ENCODE measurements around the gene GNAI3.

Gene GNAI3

GRCh38 chr1:109622137-109622892 is 73.9 kb downstream of the GNAI3 start:
- in situ Hi-C loops (cut with MboI; ENCODE audit: low sequenced_read_pairs) = no loop called here

- in situ Hi-C loops (cut with MboI; ENCODE audit: low sequenced_read_pairs) = no loop called here
These were observed 74.5 kb downstream of the GNAI3 start for GRCh38 chr1:109622895-109623294.

- in situ Hi-C loops (cut with MboI; ENCODE audit: low sequenced_read_pairs) = no loop called here
These were observed 75.3 kb downstream of the GNAI3 start for GRCh38 chr1:109623601-109624161.

GRCh38 chr1:109624201-109625010 is 76.0 kb downstream of the GNAI3 start:
- in situ Hi-C loops (cut with MboI; ENCODE audit: low sequenced_read_pairs) = no loop called here

DNA sequence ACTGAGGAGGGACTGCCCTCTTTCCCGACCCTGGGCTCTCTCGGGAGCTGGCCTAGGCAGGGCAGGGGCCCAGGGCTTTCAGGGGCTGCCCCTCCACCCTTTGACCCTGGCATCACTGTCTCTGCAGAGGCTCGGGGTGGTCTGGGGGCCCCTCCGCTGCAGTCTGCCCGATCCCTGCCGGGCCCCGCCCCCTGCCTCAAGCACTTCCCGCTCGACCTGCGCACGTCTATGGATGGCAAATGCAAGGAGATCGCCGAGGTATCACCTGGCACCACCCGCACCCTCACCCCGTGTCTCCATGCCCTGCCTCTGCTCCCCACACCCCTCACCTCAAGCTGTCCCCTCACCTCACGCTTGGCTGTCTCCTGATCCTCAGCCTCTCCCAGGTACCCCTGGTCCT is 76.8 kb downstream of the GNAI3 start:
- in situ Hi-C loops (cut with MboI; ENCODE audit: low sequenced_read_pairs) = no loop called here

- in situ Hi-C loops (cut with MboI; ENCODE audit: low sequenced_read_pairs) = no loop called here
These were observed 77.5 kb downstream of the GNAI3 start for GRCh38 chr1:109625601-109626560.

DNA sequence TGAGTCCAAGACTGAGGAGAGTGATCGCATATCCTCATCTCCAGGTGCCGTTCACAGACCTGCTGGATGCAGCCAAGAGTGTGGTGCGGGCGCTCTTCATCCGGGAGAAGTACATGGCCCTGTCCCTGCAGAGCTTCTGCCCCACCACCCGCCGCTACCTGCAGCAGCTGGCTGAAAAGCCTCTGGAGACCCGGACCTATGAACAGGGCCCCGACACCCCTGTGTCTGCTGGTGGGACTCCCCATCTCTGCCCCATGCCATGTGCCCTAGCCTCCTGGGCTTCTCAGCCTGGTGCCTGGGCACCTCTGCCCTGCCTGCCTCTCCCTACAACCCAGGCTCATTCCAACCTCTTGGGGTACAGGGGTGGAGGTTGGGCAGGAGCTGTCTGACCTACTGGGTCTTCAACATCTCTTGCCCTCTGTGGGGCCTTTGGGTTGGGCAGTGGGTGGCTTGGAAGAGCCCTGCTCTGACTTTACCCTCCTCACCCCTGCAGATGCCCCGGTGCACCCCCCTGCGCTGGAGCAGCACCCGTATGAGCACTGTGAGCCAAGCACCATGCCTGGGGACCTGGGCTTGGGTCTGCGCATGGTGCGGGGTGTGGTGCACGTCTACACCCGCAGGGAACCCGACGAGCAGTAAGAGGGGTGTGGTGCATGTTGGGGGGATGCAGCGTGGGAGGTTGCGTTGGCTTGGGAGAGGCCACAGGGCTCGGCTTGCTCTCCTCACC is 78.4 kb downstream of the GNAI3 start:
- in situ Hi-C loops (cut with MboI; ENCODE audit: low sequenced_read_pairs) = no loop called here

DNA sequence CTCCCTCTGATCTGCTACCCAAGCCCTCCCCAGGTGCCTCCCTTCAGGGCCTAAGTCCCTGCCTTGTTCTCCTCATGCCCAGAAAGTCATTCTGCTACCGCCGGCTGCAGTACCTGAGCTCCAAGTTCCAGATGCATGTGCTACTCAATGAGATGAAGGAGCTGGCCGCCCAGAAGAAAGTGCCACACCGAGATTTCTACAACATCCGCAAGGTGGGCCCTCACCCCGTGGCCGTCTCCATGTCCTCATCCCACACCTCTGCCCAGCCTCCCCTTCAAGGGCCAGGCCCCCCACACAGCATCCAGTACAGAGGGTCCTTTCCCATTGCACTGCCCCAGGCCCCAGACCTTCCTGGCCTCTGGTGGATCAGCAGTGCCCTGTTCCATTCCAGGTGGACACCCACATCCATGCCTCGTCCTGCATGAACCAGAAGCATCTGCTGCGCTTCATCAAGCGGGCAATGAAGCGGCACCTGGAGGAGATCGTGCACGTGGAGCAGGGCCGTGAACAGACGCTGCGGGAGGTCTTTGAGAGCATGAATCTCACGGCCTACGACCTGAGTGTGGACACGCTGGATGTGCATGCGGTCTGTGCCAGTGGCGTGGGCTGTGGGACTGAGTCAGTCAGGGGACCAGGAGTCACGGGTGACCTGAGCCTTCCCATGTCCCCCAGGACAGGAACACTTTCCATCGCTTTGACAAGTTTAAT is 79.4 kb downstream of the GNAI3 start:
- in situ Hi-C loops (cut with MboI; ENCODE audit: low sequenced_read_pairs) = no loop called here

- in situ Hi-C loops (cut with MboI; ENCODE audit: low sequenced_read_pairs) = no loop called here
These were observed 80.3 kb downstream of the GNAI3 start for GRCh38 chr1:109628540-109629321.

GRCh38 chr1:109629372-109630030 is 81.1 kb downstream of the GNAI3 start:
- in situ Hi-C loops (cut with MboI; ENCODE audit: low sequenced_read_pairs) = no loop called here

DNA sequence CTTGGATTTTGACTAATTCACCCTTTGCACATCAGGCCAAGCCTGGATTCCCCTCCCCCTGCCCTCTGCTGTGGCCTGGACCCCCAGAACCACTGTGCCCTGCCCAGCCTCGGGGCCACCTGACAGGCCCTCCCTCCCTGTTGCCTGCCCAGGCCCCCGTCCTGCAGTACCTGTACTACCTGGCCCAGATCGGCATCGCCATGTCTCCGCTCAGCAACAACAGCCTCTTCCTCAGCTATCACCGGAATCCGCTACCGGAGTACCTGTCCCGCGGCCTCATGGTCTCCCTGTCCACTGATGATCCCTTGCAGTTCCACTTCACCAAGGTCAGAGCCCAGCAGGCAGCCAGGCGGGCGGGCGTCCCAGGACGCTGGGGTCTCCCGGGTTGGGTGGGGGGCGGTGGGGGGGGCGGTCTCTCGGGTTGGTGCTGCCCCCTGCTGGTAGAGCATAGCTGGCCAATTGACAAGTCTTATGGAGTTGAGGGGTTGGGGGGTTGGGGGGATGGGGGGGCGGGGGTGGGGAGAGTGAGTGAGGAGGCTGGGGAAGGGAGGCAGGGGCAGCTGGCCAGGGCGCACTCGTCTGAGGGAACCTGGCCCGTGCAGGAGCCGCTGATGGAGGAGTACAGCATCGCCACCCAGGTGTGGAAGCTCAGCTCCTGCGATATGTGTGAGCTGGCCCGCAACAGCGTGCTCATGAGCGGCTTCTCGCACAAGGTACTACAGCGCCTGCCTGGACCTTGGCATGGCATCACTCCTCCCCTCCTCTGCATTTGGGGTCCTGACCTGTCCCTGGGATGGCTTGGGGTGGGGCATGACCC is 81.9 kb downstream of the GNAI3 start:
- in situ Hi-C loops (cut with MboI; ENCODE audit: low sequenced_read_pairs) = no loop called here

DNA sequence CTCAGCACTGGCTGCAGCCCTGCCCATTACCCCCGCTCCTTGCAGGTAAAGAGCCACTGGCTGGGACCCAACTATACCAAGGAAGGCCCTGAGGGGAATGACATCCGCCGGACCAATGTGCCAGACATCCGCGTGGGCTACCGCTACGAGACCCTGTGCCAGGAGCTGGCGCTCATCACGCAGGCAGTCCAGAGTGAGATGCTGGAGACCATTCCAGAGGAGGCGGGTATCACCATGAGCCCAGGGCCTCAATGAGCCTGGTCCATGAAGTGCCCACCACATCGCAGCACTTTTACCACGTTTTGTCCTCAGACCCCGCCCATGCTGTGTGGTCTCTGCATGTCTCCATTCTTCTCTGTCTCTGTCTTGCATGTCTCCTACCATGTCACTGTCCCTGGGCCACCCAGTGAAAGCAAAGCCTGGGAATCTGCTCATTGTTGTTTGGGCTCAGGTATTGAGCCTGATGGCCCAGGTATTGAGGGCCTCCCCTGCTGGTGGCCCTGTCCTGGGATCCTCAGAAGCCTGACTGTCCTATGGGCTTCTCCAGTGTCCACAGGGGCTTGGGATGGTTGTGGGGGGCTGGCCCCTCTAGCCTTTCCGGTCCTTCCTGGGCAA is 82.6 kb downstream of the GNAI3 start:
- in situ Hi-C loops (cut with MboI; ENCODE audit: low sequenced_read_pairs) = no loop called here

GRCh38 chr1:109631513-109632505 is 83.4 kb downstream of the GNAI3 start:
- in situ Hi-C loops (cut with MboI; ENCODE audit: low sequenced_read_pairs) = no loop called here

- in situ Hi-C loops (cut with MboI; ENCODE audit: low sequenced_read_pairs) = no loop called here
These were observed 84.4 kb downstream of the GNAI3 start for GRCh38 chr1:109632671-109633346.

DNA sequence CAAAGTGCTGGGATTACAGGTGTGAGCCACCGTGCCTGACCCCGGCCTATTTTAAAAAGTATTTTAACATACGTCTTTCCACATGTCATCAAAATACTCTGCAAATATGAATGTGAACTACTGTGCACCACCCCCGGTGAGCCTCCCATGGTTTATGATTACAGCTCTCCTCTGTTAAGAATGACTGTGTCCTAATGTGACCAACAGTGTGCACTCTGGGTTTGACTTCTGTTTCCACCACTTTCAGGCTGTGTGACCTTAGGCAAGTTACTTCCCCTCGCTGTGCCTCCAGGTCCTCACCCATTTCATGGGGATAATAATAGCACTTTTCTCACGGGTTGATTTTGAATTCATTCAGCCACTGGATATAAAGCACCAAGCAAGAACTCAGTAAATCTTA is 85.9 kb downstream of the GNAI3 start:
- in situ Hi-C loops (cut with MboI; ENCODE audit: low sequenced_read_pairs) = no loop called here
